Activated CD4-positive, alpha-beta T cell treated with anti-CD3 and anti-CD28 coated beads, Interleukin-2, amount 10 ng/mL, durations not matched to agents 7 days and 5 days (primary cell): Measurements from ENCODE around the gene KLHL2. TPM values are rescaled to one million over a fixed set of nuclear protein-coding genes. Genes with fewer than 3 reads are reported as not detected.
A peak's percentile ranks its signal among the peaks of the same experiment; 100 is the strongest.
"Not testable (repeated sequence)": the region's sequence is repeated elsewhere in the genome, so short reads cannot be mapped to it uniquely, and the experiment has no call there.

Experiments used
- CTCF ChIA-PET: fragments of 350-600 bp; sonication (Branson Sonifier 250); formaldehyde crosslinking; loops from one replicate; lab custom pipeline; 2021; ENCODE audit warnings: antibody characterized with exemption; lab: Charles Lee
- POLR2A ChIA-PET: fragments of 350-600 bp; sonication (Branson Sonifier 250); formaldehyde crosslinking; loops from one replicate; lab custom pipeline; 2021; ENCODE audit warnings: antibody characterized with exemption; lab: Charles Lee
- DNase-seq: peaks from one replicate; pipeline ENCODE4 v3.0.0-alpha.2; 2020
- H3K27ac Mint-ChIP-seq: one replicate; pipeline ENCODE4 v1.8.0; 2021; ENCODE audit warnings: mild to moderate bottlenecking, moderate library complexity, mixed read lengths
- H3K27me3 Mint-ChIP-seq: one replicate; pipeline ENCODE4 v1.8.0; 2021; ENCODE audit warnings: mixed read lengths
- H3K36me3 Mint-ChIP-seq: one replicate; pipeline ENCODE4 v1.8.0; 2021; ENCODE audit warnings: low read depth, mixed read lengths
- H3K4me1 Mint-ChIP-seq: one replicate; pipeline ENCODE4 v1.8.0; 2021; ENCODE audit warnings: mixed read lengths
- H3K4me3 Mint-ChIP-seq: one replicate; pipeline ENCODE4 v1.8.0; 2021; ENCODE audit warnings: mild to moderate bottlenecking, moderate library complexity, mixed read lengths
- H3K9me3 Mint-ChIP-seq: one replicate; pipeline ENCODE4 v1.8.0; 2021; ENCODE audit warnings: mixed read lengths
- total RNA-seq, 2 experiments: library from RNA; stranded (reverse); gene quantifications; one replicate each; pipeline ENCODE4 v1.2.3, GENCODE V29; 2021

The KLHL2 gene
- total RNA-seq, 2 experiments from 2014 or later: 27.3 to 30.1 TPM

DNA sequence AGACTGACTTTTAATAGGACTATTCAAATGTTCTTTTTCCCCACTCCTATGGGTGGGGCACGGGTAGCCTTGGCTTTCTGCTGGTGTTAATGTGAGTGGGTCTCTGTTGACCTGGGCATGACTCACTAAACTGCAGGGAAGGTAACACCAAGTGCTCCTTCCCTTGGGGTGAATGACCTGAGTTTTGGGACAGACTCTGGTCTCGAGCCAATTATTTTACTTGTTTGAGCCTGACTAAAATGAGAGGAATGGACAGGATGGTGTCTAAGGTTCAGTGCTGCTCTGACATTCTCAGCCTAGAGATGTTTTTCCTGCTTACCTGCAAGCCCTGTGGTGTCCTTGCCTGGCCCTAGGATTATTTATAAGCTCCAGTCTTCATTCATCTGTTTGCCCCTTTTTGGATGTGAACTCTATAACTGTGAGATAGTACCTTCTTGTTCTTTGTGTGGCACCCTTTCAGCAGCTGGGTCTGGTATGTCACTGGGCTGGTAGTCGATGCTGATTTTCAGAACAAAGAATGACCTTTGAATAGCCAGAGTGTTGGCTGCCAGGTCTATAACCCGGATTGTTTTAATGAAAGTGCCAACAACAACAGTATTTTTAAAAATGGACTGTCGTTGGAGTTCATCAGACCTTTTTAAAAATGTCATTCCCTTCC, 14.8 kb downstream of the KLHL2 start:
- Mint-ChIP-seq H3K27ac (peak overlapping the region; percentile 78), H3K4me1 (peaks cover 42% of the 10 kb centered on the region), H3K36me3 (peaks cover 51% of the 10 kb centered on the region)
- DNase-seq, CTCF ChIA-PET, POLR2A ChIA-PET, H3K9me3 Mint-ChIP-seq, H3K4me3 Mint-ChIP-seq, H3K27me3 Mint-ChIP-seq: not testable (repeated sequence)

DNA sequence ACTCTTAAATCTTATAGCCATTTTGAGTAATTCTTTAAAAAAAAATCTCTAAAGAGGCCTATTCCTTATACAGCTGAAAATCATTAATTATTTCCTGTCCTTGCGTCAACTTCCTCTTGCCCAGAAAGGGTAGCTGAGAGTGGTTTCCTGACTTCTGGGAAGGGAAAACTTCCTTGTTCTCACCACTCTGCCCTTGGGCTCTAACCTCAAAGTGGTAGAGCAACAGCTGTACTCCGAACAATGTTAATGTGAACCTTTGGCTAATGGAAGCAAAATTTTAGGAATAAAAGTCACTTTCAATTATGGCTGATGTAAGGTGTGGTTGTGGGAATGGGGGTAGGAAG, 15.3 kb downstream of the KLHL2 start:
- POLR2A ChIA-PET: no interaction called here
- DNase-seq: no peak

GRCh38 chr4:165227401-165227800, 20.0 kb downstream of the KLHL2 start:
- H3K27me3 Mint-ChIP-seq, CTCF ChIA-PET, H3K4me3 Mint-ChIP-seq, H3K27ac Mint-ChIP-seq, DNase-seq, POLR2A ChIA-PET, H3K9me3 Mint-ChIP-seq: not testable (repeated sequence)
- Mint-ChIP-seq H3K4me1 (peaks cover 30% of the 10 kb centered on the region), H3K36me3 (peaks cover 57% of the 10 kb centered on the region)

More for the DNA sequence above, 15.3 kb downstream of the KLHL2 start:
- Mint-ChIP-seq H3K4me1 (peaks cover 37% of the 10 kb centered on the region), H3K27me3 (no peaks in the 10 kb centered on the region), H3K27ac (peak overlapping the region; percentile 78), H3K4me3 (peak overlapping the region; percentile 42), H3K36me3 (peaks cover 55% of the 10 kb centered on the region), H3K9me3 (no peaks in the 10 kb centered on the region)
- CTCF ChIA-PET: no interaction called here

DNA sequence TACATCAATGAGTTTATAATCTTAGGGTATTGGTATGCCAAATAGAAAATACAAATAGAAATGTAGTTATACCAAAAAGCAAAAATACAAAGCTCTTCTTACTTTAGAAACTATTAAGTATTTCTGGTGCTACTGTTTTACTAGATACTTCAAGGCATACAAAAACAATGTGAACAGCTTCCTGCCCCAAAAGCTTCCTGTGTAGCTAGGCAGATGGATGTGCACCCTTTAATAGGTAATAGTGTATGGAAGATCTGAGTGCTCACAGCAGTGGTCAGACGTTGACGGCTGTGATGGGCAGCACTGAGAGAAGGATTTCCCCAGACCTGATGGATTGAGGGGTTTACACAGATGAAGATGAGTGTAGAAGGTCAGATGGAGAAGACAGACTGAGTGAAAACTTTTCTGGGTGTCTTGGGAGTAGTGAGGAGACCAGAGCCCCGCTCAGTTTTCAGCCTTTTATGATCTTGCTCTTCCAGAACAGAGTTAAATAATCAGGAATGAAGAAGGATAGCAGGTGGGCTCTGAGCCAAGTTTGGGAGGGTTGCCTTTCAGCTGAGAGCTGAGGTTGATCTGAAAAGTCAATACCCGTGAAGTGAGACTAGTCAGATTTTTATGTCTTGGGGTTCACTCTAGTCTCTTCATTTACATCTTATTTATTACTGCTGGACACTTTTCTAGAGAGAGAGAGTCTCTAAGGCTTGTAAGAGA, 22.3 kb downstream of the KLHL2 start:
- H3K9me3 Mint-ChIP-seq, H3K27ac Mint-ChIP-seq, H3K4me3 Mint-ChIP-seq, DNase-seq, H3K27me3 Mint-ChIP-seq, POLR2A ChIA-PET: not testable (repeated sequence)
- peaks cover 32% of the 10 kb centered on the region for H3K4me1 Mint-ChIP-seq
- CTCF ChIA-PET: interaction anchor here (0.9 kb wide), 1 partner anchor 29 kb away, joined by 3 read pairs; no protein-coding TSS in a partner anchor
- H3K36me3 Mint-ChIP-seq: peaks cover 57% of the 10 kb centered on the region

GRCh38 chr4:165232623-165233433, 25.5 kb downstream of the KLHL2 start:
- CTCF ChIA-PET, H3K9me3 Mint-ChIP-seq, DNase-seq, H3K4me3 Mint-ChIP-seq, H3K27me3 Mint-ChIP-seq, POLR2A ChIA-PET: not testable (repeated sequence)
- Mint-ChIP-seq H3K4me1 (peaks cover 39% of the 10 kb centered on the region), H3K36me3 (peaks cover 53% of the 10 kb centered on the region), H3K27ac (peak overlapping the region; percentile 79)

- DNase-seq: no peak
- no peak overlapping the region for H3K27ac Mint-ChIP-seq
- peaks cover 41% of the 10 kb centered on the region for H3K4me1 Mint-ChIP-seq
- CTCF ChIA-PET: interaction anchor here (0.6 to 1.1 kb wide), 2 partner anchors 25 to 129 kb away, joined by 3 read pairs; no protein-coding TSS in a partner anchor
- H3K9me3 Mint-ChIP-seq: no peaks in the 10 kb centered on the region
- H3K4me3 Mint-ChIP-seq: no peak overlapping the region
- H3K36me3 Mint-ChIP-seq: peaks cover 51% of the 10 kb centered on the region
- no peaks in the 10 kb centered on the region for H3K27me3 Mint-ChIP-seq
- POLR2A ChIA-PET: no interaction called here
Observed at GRCh38 chr4:165234766-165235165, 27.4 kb downstream of the KLHL2 start.

GRCh38 chr4:165236852-165237251, 29.5 kb downstream of the KLHL2 start:
- CTCF ChIA-PET: not testable (repeated sequence)

DNA sequence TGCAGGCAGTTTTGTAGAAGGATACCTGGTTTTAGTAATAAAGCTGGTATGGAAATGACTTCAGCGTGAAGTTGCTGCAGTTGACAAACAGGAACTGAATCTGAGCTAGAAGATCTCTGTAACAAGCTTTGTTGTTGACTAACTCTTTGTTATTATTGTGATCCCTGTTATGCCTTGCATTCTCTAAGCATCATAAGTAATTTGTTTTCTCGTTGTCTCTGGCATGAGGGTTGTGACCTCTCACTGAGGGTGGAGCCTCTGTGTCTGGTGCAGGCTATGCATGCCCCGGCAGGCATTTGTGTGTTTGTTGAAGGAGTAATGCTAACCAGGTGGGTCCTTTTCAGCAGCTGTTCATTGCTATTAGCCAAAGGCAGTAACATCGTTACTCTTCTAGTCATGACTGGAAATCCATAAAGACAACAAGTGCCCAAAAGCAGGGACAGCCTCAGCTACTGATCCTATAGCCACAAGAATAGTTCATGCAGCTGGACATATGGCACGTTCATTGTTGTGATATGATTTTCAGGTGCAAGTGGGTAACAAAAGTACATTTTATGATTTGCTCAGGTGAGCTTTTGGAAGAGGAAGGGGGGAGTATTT, 30.8 kb downstream of the KLHL2 start:
- CTCF ChIA-PET: interaction anchor here (1.0 kb wide), 1 partner anchor 132 kb away, joined by 6 read pairs; no protein-coding TSS in a partner anchor
- not testable (repeated sequence) for H3K4me3 Mint-ChIP-seq
- H3K4me1 Mint-ChIP-seq: peaks cover 26% of the 10 kb centered on the region

More at GRCh38 chr4:165236852-165237251, 29.5 kb downstream of the KLHL2 start:
- peaks cover 52% of the 10 kb centered on the region for H3K36me3 Mint-ChIP-seq
- H3K27me3 Mint-ChIP-seq, H3K4me3 Mint-ChIP-seq, H3K9me3 Mint-ChIP-seq, H3K27ac Mint-ChIP-seq, POLR2A ChIA-PET, DNase-seq: not testable (repeated sequence)
- H3K4me1 Mint-ChIP-seq: peaks cover 32% of the 10 kb centered on the region

GRCh38 chr4:165240761-165241160, 33.4 kb downstream of the KLHL2 start:
- H3K27ac Mint-ChIP-seq, POLR2A ChIA-PET, CTCF ChIA-PET, H3K27me3 Mint-ChIP-seq, DNase-seq, H3K9me3 Mint-ChIP-seq, H3K4me3 Mint-ChIP-seq: not testable (repeated sequence)
- H3K36me3 Mint-ChIP-seq: peaks cover 57% of the 10 kb centered on the region
- H3K4me1 Mint-ChIP-seq: peaks cover 16% of the 10 kb centered on the region

More for the DNA sequence above, 30.8 kb downstream of the KLHL2 start:
- H3K27me3 Mint-ChIP-seq, POLR2A ChIA-PET, DNase-seq, H3K9me3 Mint-ChIP-seq: not testable (repeated sequence)
- peak overlapping the region; percentile 65 for H3K27ac Mint-ChIP-seq
- H3K36me3 Mint-ChIP-seq: peaks cover 50% of the 10 kb centered on the region

- H3K27me3 Mint-ChIP-seq, DNase-seq, H3K4me1 Mint-ChIP-seq, POLR2A ChIA-PET, H3K4me3 Mint-ChIP-seq, H3K9me3 Mint-ChIP-seq, CTCF ChIA-PET: not testable (repeated sequence)
- Mint-ChIP-seq H3K27ac (peak overlapping the region; percentile 15), H3K36me3 (peaks cover 49% of the 10 kb centered on the region)
Observed at GRCh38 chr4:165244148-165244547, 36.8 kb downstream of the KLHL2 start.

DNA sequence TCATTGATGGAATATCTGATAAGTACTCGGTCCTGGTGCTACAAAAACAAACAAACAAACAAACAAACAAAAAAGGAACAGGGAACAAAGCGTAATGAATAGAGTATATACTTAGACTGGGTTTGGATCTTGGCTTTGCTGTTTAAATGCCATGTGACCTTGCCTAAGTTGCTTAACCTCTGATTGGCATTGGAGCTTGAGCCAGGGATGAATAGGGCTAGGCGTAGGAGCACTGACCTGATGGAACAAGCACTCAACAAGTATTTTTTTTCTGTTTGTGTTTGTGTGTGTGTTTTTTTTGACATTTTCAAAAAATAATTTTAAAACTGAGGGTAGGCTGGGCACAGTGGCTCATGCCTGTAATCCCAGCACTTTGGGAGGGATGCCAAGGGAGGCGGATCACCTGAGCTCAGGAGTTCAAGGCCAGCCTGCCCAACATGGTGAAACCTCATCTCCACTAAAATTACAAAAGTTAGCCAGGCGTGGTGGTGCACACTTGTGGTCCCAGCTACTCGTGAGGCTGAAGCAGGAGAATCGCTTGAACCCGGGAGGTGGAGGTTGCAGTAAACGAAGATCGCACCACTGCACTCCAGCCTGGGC, 37.3 kb downstream of the KLHL2 start:
- H3K27me3 Mint-ChIP-seq, DNase-seq, H3K4me3 Mint-ChIP-seq, H3K4me1 Mint-ChIP-seq, CTCF ChIA-PET, H3K27ac Mint-ChIP-seq, POLR2A ChIA-PET, H3K9me3 Mint-ChIP-seq: not testable (repeated sequence)
- peaks cover 50% of the 10 kb centered on the region for H3K36me3 Mint-ChIP-seq

DNA sequence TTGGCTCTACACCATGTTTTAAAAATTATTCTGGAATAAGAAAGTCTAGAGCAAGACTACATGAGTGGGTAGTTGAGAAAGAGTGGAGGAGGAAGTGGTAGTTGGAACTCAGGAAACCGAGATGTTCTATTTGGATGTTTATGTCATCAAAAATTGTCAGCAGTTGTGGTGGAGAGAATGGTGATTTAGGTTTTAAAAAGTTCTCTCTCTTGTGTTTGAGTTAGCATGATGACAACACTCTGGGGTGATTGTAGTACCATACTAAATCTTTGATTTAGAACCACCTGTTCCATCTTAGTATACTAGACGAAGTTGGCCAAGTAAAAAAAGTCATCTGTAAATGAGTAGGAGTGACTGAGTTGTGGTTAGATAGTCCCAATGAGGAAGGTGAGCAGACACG, 40.7 kb downstream of the KLHL2 start:
- no peak for DNase-seq
- Mint-ChIP-seq H3K27ac (no peak overlapping the region), H3K36me3 (peaks cover 39% of the 10 kb centered on the region), H3K9me3 (peaks cover 2% of the 10 kb centered on the region), H3K27me3 (no peaks in the 10 kb centered on the region), H3K4me3 (no peak overlapping the region), H3K4me1 (peaks cover 11% of the 10 kb centered on the region)
- ChIA-PET POLR2A (no interaction called here), CTCF (no interaction called here)
